ENCODE data around the gene PCBP1. TPM values are rescaled to one million over a fixed set of nuclear protein-coding genes. Genes with fewer than 3 reads are reported as not detected.

The PCBP1 gene
- total and polyA plus RNA-seq, 12 donors: 32.8 to 511 (median 309) TPM

GRCh38 chr2:70068119-70068518, 19.2 kb upstream of the PCBP1 start:
- no peaks in the 10 kb centered on the region for H3K9me3 ChIP-seq (replicated peaks in 1 of 3)
- H3K4me3 ChIP-seq: no peak overlapping the region
- TF ChIP-seq CTCF (IDR thresholded peaks at IDR 0.05) (no peak), POLR2A (IDR thresholded peaks at IDR 0.05) (no peak)
- no peaks in the 10 kb centered on the region for H3K27me3 ChIP-seq
- no peak for DNase-seq
- H3K27ac ChIP-seq: peak overlapping the region in 3 of 5 donors; percentile 9 to 39 (median 29)
- WGBS, 4 donors: 66 to 89% (median 78%) methylated on average over 3 of the region's 3 CpGs
- H3K36me3 ChIP-seq (replicated peaks in 1 of 2): peaks cover 0 to 21% of the 10 kb centered on the region in 2 donors
- intact Hi-C loops (cut with DNase I): loop anchor here in 1 of 2 donors (10.0 kb wide), 1 partner anchor 153 kb away; the partner anchor contains the start of gene MXD1
- H3K4me1 ChIP-seq (replicated peaks in 1 of 2): peaks cover 8 to 14% of the 10 kb centered on the region in 2 donors

GRCh38 chr2:70069049-70069448, 18.2 kb upstream of the PCBP1 start:
- H3K4me3 ChIP-seq: no peak overlapping the region
- TF ChIP-seq POLR2A (IDR thresholded peaks at IDR 0.05) (no peak), CTCF (IDR thresholded peaks at IDR 0.05) (no peak)
- peaks cover 0 to 20% of the 10 kb centered on the region in 2 donors for H3K36me3 ChIP-seq (replicated peaks in 1 of 2)
- peak overlapping the region in 3 of 5 donors; percentile 0 to 39 (median 6) for H3K27ac ChIP-seq
- intact Hi-C loops (cut with DNase I): loop anchor here in 1 of 2 donors (10.0 kb wide), 1 partner anchor 154 kb away; the partner anchor contains the start of gene MXD1
- no peaks in the 10 kb centered on the region for H3K27me3 ChIP-seq
- no peaks in the 10 kb centered on the region for H3K9me3 ChIP-seq (replicated peaks in 1 of 3)
- H3K4me1 ChIP-seq (replicated peaks in 1 of 2): peaks cover 8 to 14% of the 10 kb centered on the region in 2 donors
- 73 to 86% (median 76%) methylated on average over 3 of the region's 3 CpGs for WGBS, 4 donors
- DNase-seq: peak in 2 of 7 donors; percentile 35 to 50

- Histone ChIP-seq H3K27me3 (no peaks in the 10 kb centered on the region), H3K4me1 (replicated peaks in 1 of 2) (peaks cover 8 to 14% of the 10 kb centered on the region in 2 donors), H3K36me3 (replicated peaks in 1 of 2) (peaks cover 0 to 28% of the 10 kb centered on the region in 2 donors), H3K4me3 (no peak overlapping the region), H3K9me3 (replicated peaks in 1 of 3) (no peaks in the 10 kb centered on the region), H3K27ac (peak overlapping the region; percentile 31 to 85 (median 55))
- WGBS, 4 donors: 57 to 69% (median 64%) methylated on average over 12 to 13 of the region's 13 CpGs
- DNase-seq: peak; percentile 74 to 89 (median 79)
- TF ChIP-seq POLR2A (IDR thresholded peaks at IDR 0.05): no peak
- TF ChIP-seq CTCF (IDR thresholded peaks at IDR 0.05): peak; percentile 73 to 95 (median 92)
- intact Hi-C loops (cut with DNase I): no loop called here
Observed at GRCh38 chr2:70070542-70071268, 16.6 kb upstream of the PCBP1 start.

- 83 to 88% (median 87%) methylated on average over 5 of the region's 5 CpGs for WGBS, 4 donors
- no peak for TF ChIP-seq POLR2A (IDR thresholded peaks at IDR 0.05)
- TF ChIP-seq CTCF (IDR thresholded peaks at IDR 0.05): no peak
- DNase-seq: no peak
- intact Hi-C loops (cut with DNase I): no loop called here
- no peaks in the 10 kb centered on the region for H3K9me3 ChIP-seq (replicated peaks in 1 of 3)
- peak overlapping the region in 1 of 5 donors; percentile 8 for H3K27ac ChIP-seq
- no peak overlapping the region for H3K4me3 ChIP-seq
- H3K4me1 ChIP-seq (replicated peaks in 1 of 2): peaks cover 2 to 25% of the 10 kb centered on the region in 2 donors
- no peaks in the 10 kb centered on the region for H3K27me3 ChIP-seq
- peaks cover 0 to 51% of the 10 kb centered on the region in 2 donors for H3K36me3 ChIP-seq (replicated peaks in 1 of 2)
Observed at GRCh38 chr2:70073493-70073892, 13.8 kb upstream of the PCBP1 start.

All from adrenal gland (tissue), 12 donors.